Astrocyte (in vitro differentiated cells and primary cell): ENCODE measurements around the gene DES. TPM values are rescaled to one million over a fixed set of nuclear protein-coding genes. Genes with fewer than 3 reads are reported as not detected.

Experiments
- DNase-seq: peaks from one replicate; pipeline ENCODE4 v3.0.0-alpha.2; 2010; ENCODE audit warnings: low read depth
- FAIRE-seq: peaks from 2 replicates; lab custom pipeline; 2011; peaks lifted over from hg19 to GRCh38; lab: Jason Lieb, UNC
- H2AFZ ChIP-seq: 2 replicates; pipeline ENCODE4 v1.6.0; 2012; ENCODE audit warnings: low read depth, low read length, inconsistent platforms
- H3K27ac ChIP-seq: 2 replicates; pipeline ENCODE4 v1.5.1; 2011; ENCODE audit warnings: low read depth, low read length, inconsistent platforms
- H3K27me3 ChIP-seq: 2 replicates; pipeline ENCODE4 v1.6.0; 2011; ENCODE audit warnings: low read length, inconsistent platforms; ENCODE audit not compliant: insufficient read depth
- H3K36me3 ChIP-seq: 2 replicates; pipeline ENCODE4 v1.5.1; 2011; ENCODE audit warnings: low read length, inconsistent platforms; ENCODE audit not compliant: insufficient read depth
- H3K4me1 ChIP-seq: 2 replicates; pipeline ENCODE4 v1.5.1; 2011; ENCODE audit warnings: low read length, inconsistent platforms; ENCODE audit not compliant: insufficient read depth
- H3K4me2 ChIP-seq: 2 replicates; pipeline ENCODE4 v1.6.0; 2012; ENCODE audit warnings: low read length, inconsistent platforms
- H3K4me3 ChIP-seq: 2 replicates; pipeline ENCODE4 v1.5.1; 2011; ENCODE audit warnings: low read depth, mild to moderate bottlenecking, low read length, inconsistent platforms; ENCODE audit not compliant: insufficient read depth
- H3K79me2 ChIP-seq: 2 replicates; pipeline ENCODE4 v1.6.0; 2012; ENCODE audit warnings: mild to moderate bottlenecking, low read length, inconsistent platforms; ENCODE audit not compliant: insufficient read depth
- H3K9ac ChIP-seq: 2 replicates; pipeline ENCODE4 v1.6.0; 2012; ENCODE audit warnings: mild to moderate bottlenecking, low read length, inconsistent platforms
- H3K9me3 ChIP-seq: 2 replicates; pipeline ENCODE4 v1.5.1; 2012; ENCODE audit warnings: low read depth, mild to moderate bottlenecking, low read length, inconsistent platforms; ENCODE audit not compliant: insufficient read depth
- H4K20me1 ChIP-seq: 2 replicates; pipeline ENCODE4 v1.6.0; 2012; ENCODE audit warnings: low read length, inconsistent platforms; ENCODE audit not compliant: insufficient read depth
- H3K27ac Mint-ChIP-seq: one replicate; pipeline ENCODE4 v1.8.0; 2021; ENCODE audit warnings: mild to moderate bottlenecking, mixed read lengths; ENCODE audit not compliant: unreplicated experiment
- H3K27me3 Mint-ChIP-seq: one replicate; pipeline ENCODE4 v1.8.0; 2021; ENCODE audit warnings: low read depth, mixed read lengths; ENCODE audit not compliant: unreplicated experiment
- H3K36me3 Mint-ChIP-seq: one replicate; pipeline ENCODE4 v1.8.0; 2021; ENCODE audit warnings: low read depth, mixed read lengths; ENCODE audit not compliant: unreplicated experiment
- H3K4me1 Mint-ChIP-seq: one replicate; pipeline ENCODE4 v1.8.0; 2021; ENCODE audit warnings: low read depth, mixed read lengths; ENCODE audit not compliant: unreplicated experiment
- H3K4me3 Mint-ChIP-seq: one replicate; pipeline ENCODE4 v1.8.0; 2021; ENCODE audit warnings: mild to moderate bottlenecking, moderate library complexity, mixed read lengths; ENCODE audit not compliant: unreplicated experiment
- H3K9me3 Mint-ChIP-seq: one replicate; pipeline ENCODE4 v1.8.0; 2021; ENCODE audit warnings: mild to moderate bottlenecking, mixed read lengths; ENCODE audit not compliant: unreplicated experiment
- EZH2 ChIP-seq: IDR thresholded peaks from 2 replicates; pipeline ENCODE4 v1.6.1; 2012; ENCODE audit warnings: mild to moderate bottlenecking, low read length, inconsistent platforms; ENCODE audit not compliant: insufficient read depth
- total RNA-seq: library from RNA; stranded (reverse); gene quantifications from 2 replicates; pipeline ENCODE4 v1.2.1, GENCODE V29; 2021
- TF ChIP-seq, protein P1 (sequence below): IDR thresholded peaks from 2 replicates; pipeline ENCODE4 v1.5.1; 2011; ENCODE audit warnings: low read depth, mild to moderate bottlenecking, inconsistent platforms, low read length, moderate library complexity; ENCODE audit not compliant: insufficient read depth

Gene DES
- total RNA-seq, 1 donor from 2014 or later = 5.4 TPM

- H3K36me3 ChIP-seq = no peaks in the 10 kb centered on the region
- no peak for FAIRE-seq
Measured at GRCh38 chr2:219441451-219442255, 23.5 kb downstream of the DES start.

DNA sequence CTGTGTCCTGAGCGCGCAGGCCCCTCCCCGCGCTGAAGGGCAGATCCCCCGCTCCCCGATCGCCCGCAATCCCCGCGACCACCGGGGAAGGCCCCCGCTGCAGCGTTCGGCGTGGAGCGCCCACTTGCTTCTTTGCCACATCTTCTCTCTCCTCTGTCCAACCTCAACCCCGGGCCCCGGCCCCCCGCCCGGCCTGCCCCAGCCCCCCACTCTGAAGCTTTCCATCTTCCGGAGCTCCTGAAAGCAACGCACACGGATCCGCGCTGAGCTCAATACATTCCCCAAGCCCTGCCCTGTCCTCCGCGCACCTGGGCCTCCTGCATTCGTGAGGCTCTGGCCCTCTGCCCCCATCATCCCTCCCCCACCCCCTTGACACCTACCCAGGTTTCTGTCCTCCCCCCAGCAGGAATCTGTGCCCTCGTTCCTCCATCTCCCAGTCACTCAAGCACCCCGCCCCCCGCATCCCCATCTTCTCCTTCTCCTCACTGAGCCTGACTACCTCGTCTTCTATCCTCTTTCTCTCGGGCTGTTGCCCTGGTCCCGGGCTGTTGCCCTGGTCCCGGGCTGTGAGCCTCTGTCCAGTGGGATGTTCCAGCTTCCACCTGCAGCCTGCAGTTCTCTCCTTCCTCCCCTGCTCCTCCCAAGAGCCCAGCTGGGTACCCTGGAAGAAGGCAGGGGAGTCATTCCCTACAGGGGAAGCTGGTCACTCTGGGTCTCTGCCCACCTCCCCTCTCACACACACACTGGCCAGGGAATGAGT lies 24.3 kb downstream of the DES start:
- TF ChIP-seq, protein P1, sequence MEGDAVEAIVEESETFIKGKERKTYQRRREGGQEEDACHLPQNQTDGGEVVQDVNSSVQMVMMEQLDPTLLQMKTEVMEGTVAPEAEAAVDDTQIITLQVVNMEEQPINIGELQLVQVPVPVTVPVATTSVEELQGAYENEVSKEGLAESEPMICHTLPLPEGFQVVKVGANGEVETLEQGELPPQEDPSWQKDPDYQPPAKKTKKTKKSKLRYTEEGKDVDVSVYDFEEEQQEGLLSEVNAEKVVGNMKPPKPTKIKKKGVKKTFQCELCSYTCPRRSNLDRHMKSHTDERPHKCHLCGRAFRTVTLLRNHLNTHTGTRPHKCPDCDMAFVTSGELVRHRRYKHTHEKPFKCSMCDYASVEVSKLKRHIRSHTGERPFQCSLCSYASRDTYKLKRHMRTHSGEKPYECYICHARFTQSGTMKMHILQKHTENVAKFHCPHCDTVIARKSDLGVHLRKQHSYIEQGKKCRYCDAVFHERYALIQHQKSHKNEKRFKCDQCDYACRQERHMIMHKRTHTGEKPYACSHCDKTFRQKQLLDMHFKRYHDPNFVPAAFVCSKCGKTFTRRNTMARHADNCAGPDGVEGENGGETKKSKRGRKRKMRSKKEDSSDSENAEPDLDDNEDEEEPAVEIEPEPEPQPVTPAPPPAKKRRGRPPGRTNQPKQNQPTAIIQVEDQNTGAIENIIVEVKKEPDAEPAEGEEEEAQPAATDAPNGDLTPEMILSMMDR = no peak
- no peak for TF ChIP-seq EZH2
- Histone ChIP-seq H3K36me3 (no peaks in the 10 kb centered on the region), H3K27me3 (no peaks in the 10 kb centered on the region), H3K27ac (no peak overlapping the region), H3K9ac (peak overlapping the region; percentile 71), H3K4me2 (peak overlapping the region; percentile 91), H3K9me3 (no peaks in the 10 kb centered on the region), H3K4me1 (peaks cover 40% of the 10 kb centered on the region), H2AFZ (no peak overlapping the region), H3K4me3 (peak overlapping the region; percentile 56), H4K20me1 (no peaks in the 10 kb centered on the region), H3K79me2 (peaks cover 25% of the 10 kb centered on the region)
- peaks cover 3% of the 10 kb centered on the region for H3K36me3 Mint-ChIP-seq
- no peak for FAIRE-seq
- peak overlapping the region; percentile 53 for H3K27ac Mint-ChIP-seq
- peaks cover 40% of the 10 kb centered on the region for H3K4me1 Mint-ChIP-seq
- no peak for DNase-seq
- H3K9me3 Mint-ChIP-seq = no peaks in the 10 kb centered on the region
- H3K27me3 Mint-ChIP-seq = peaks cover 4% of the 10 kb centered on the region
- H3K4me3 Mint-ChIP-seq = peak overlapping the region; percentile 86

More at GRCh38 chr2:219441451-219442255, 23.5 kb downstream of the DES start:
- H3K27me3 ChIP-seq = no peaks in the 10 kb centered on the region
- Mint-ChIP-seq H3K36me3 (peaks cover 3% of the 10 kb centered on the region), H3K4me3 (peak overlapping the region; percentile 83), H3K9me3 (no peaks in the 10 kb centered on the region), H3K4me1 (peaks cover 40% of the 10 kb centered on the region), H3K27me3 (peaks cover 4% of the 10 kb centered on the region), H3K27ac (no peak overlapping the region)
- peak overlapping the region; percentile 77 for H2AFZ ChIP-seq
- peak; percentile 53 for DNase-seq
- H3K79me2 ChIP-seq = peaks cover 25% of the 10 kb centered on the region
- peak overlapping the region; percentile 56 for H3K4me3 ChIP-seq
- no peaks in the 10 kb centered on the region for H4K20me1 ChIP-seq
- H3K4me2 ChIP-seq = peak overlapping the region; percentile 94
- no peak for TF ChIP-seq EZH2
- TF ChIP-seq, protein P1 = no peak
- H3K4me1 ChIP-seq = peaks cover 40% of the 10 kb centered on the region
- no peaks in the 10 kb centered on the region for H3K9me3 ChIP-seq
- peak overlapping the region; percentile 76 for H3K9ac ChIP-seq
- H3K27ac ChIP-seq = no peak overlapping the region
